ENCODE results near the gene DSCAML1. TPM values are rescaled to one million over a fixed set of nuclear protein-coding genes. Genes with fewer than 3 reads are reported as not detected.

Gene DSCAML1
- total and polyA plus RNA-seq, 10 of the 15 experiments (the other 5 are each of a cell fraction or from before 2014, with no cell fraction given) = 0.03 to 0.18 (median 0.06) TPM; not detected in 1

- TF ChIP-seq ELK1 (IDR thresholded peaks at IDR 0.05; ENCODE audit: low read depth, low read length) (no peak), STAT3 (IDR thresholded peaks at IDR 0.05; ENCODE audit: low read depth, low read length) (no peak), JUNB (IDR thresholded peaks at IDR 0.05) (no peak), USF2 (IDR thresholded peaks at IDR 0.05; ENCODE audit: borderline replicate concordance, low read depth, low read length) (no peak), ZNF207 (IDR thresholded peaks at IDR 0.05; ENCODE audit: borderline replicate concordance) (no peak), ZNF274 (IDR thresholded peaks at IDR 0.05; ENCODE audit: insufficient read depth, insufficient read length) (no peak), SRF (IDR thresholded peaks at IDR 0.05; ENCODE audit: low read depth in 2 of 2, low read length in 2 of 2) (no peak)
These were observed 44.0 kb upstream of the DSCAML1 start (continued) for GRCh38 chr11:117840881-117841550.

GRCh38 chr11:117839936-117840813 lies 43.2 kb upstream of the DSCAML1 start:
- CTCF ChIA-PET = interaction anchor here (1.2 to 2.3 kb wide), 4 partner anchors 16 to 213 kb away, joined by 3 to 12 read pairs (median 6); partner anchors contain the start of gene FXYD2
- SMC1A ChIA-PET (ENCODE audit: uncharacterized antibody, unreplicated experiment) = interaction anchor here (1.0 to 7.9 kb wide), 4 partner anchors 14 to 213 kb away, joined by 3 to 163 read pairs (median 50); no protein-coding TSS in a partner anchor
- FAIRE-seq (no peak), DNase-seq (ENCODE audit: low read depth, low spot score) (no peak), ATAC-seq (no peak)
- TF ChIP-seq SP1 (IDR thresholded peaks at IDR 0.05; ENCODE audit: low read depth, low read length) (no peak), STAT3 (IDR thresholded peaks at IDR 0.05; ENCODE audit: low read depth, low read length) (no peak), NFIC (IDR thresholded peaks at IDR 0.05; ENCODE audit: low read depth, low read length) (no peak), FOXK2 (IDR thresholded peaks at IDR 0.05) (no peak), ZNF384 (IDR thresholded peaks at IDR 0.05; ENCODE audit: borderline replicate concordance, low read depth, low read length) (no peak), HDGF (IDR thresholded peaks at IDR 0.05) (no peak)
- 35% methylated on average over 10 of the region's 10 CpGs for WGBS (ENCODE audit: insufficient coverage, insufficient replicate concordance, low lambda C conversion rate, missing lambda C conversion rate)
- RAD21 ChIA-PET (ENCODE audit: unreplicated experiment) = interaction anchor here (4.6 to 7.2 kb wide), 2 partner anchors 16 to 213 kb away, joined by 17 to 93 read pairs; partner anchors contain the start of gene FXYD2
- H3K4me2 ChIP-seq (ENCODE audit: control insufficient read depth, insufficient read depth) = no peak overlapping the region
- H3K4me3 ChIP-seq = no peak overlapping the region
- no peaks in the 10 kb centered on the region for H3K9me3 ChIP-seq (replicated peaks; ENCODE audit: control insufficient read depth, insufficient read depth, low read length)
- POLR2A ChIA-PET = interaction anchor here (1.4 kb wide), 1 partner anchor 12 kb away, joined by 3 read pairs; no protein-coding TSS in a partner anchor
- H3K27me3 ChIP-seq (replicated peaks in 1 of 2; ENCODE audit: control insufficient read depth in 2 of 2, insufficient read depth in 2 of 2, low read length in 1 of 2) = peaks cover 0 to 7% of the 10 kb centered on the region in 2 experiments; a peak in 1 of 4 replicates
- in situ Hi-C loops (cut with MboI) = loop anchor here (5.0 kb wide), 2 partner anchors 107 to 217 kb away; no protein-coding TSS in a partner anchor
- H2AFZ ChIP-seq (ENCODE audit: control insufficient read depth, low read depth, low read length) = no peak overlapping the region
- H3K79me2 ChIP-seq (ENCODE audit: control insufficient read depth, insufficient read depth, low read length) = no peaks in the 10 kb centered on the region
- H3K4me1 ChIP-seq (ENCODE audit: control insufficient read depth, insufficient read depth, low read length) = no peaks in the 10 kb centered on the region; the same call in 1 of the 2 replicates
- no TSS peak for BruUV-seq (replicated peaks)
- intact Hi-C loops (cut with micrococcal nuclease; ENCODE audit: unreplicated experiment) = no loop called here
- H4K20me1 ChIP-seq (ENCODE audit: control insufficient read depth, insufficient read depth) = no peaks in the 10 kb centered on the region
- H3K9ac ChIP-seq (ENCODE audit: control insufficient read depth, insufficient read depth, low read length) = no peak overlapping the region
- no peak overlapping the region for H3K27ac ChIP-seq (ENCODE audit: control insufficient read depth, insufficient read depth)
- H3K36me3 ChIP-seq (ENCODE audit: control insufficient read depth in 2 of 2, insufficient read depth in 2 of 2, low read length in 1 of 2) = no peaks in the 10 kb centered on the region

All from GM12878 (cell line).